ENCODE results near the gene DDIT4. TPM values are rescaled to one million over a fixed set of nuclear protein-coding genes. Genes with fewer than 3 reads are reported as not detected.
"Not testable (repeated sequence)": the region's sequence is repeated elsewhere in the genome, so short reads cannot be mapped to it uniquely, and the experiment has no call there.

Gene DDIT4
- total RNA-seq, 1 donor from 2014 or later: 280 TPM

DNA sequence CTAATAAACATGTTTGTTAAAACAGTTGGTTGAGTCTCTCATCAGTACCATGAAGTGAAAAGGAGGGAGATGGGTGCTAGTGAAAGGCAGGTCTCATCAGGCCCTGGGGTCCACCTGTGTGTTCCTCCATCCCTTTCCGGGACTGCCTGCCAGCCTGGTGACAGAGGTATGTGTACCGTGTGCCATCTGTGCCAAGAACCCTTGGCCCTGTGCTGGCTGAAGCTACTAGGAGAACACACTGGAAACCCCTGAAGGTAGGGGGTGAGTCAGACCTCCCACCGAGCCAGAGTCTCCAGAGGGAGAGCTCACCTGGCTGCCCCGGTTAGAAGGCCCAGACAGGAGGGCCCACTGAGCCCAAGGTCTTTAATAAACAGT is 2.3 kb downstream of the DDIT4 start:
- TF ChIP-seq, protein P1, sequence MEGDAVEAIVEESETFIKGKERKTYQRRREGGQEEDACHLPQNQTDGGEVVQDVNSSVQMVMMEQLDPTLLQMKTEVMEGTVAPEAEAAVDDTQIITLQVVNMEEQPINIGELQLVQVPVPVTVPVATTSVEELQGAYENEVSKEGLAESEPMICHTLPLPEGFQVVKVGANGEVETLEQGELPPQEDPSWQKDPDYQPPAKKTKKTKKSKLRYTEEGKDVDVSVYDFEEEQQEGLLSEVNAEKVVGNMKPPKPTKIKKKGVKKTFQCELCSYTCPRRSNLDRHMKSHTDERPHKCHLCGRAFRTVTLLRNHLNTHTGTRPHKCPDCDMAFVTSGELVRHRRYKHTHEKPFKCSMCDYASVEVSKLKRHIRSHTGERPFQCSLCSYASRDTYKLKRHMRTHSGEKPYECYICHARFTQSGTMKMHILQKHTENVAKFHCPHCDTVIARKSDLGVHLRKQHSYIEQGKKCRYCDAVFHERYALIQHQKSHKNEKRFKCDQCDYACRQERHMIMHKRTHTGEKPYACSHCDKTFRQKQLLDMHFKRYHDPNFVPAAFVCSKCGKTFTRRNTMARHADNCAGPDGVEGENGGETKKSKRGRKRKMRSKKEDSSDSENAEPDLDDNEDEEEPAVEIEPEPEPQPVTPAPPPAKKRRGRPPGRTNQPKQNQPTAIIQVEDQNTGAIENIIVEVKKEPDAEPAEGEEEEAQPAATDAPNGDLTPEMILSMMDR (IDR thresholded peaks at IDR 0.05; ENCODE audit: insufficient read depth, low read length, poor library complexity, severe bottlenecking): no peak
- DNase-seq (ENCODE audit: low read depth): no peak
- H3K4me3 ChIP-seq (ENCODE audit: low read depth, low read length): peak overlapping the region; percentile 86
- no peaks in the 10 kb centered on the region for H3K27me3 ChIP-seq (ENCODE audit: control insufficient read depth, insufficient read depth, low read length)
- H3K36me3 ChIP-seq (ENCODE audit: control insufficient read depth, insufficient read depth, low read length): peaks cover 6% of the 10 kb centered on the region

- TF ChIP-seq, protein P1 (IDR thresholded peaks at IDR 0.05; ENCODE audit: insufficient read depth, low read length, poor library complexity, severe bottlenecking): no peak
- Histone ChIP-seq H3K36me3 (ENCODE audit: control insufficient read depth, insufficient read depth, low read length) (peaks cover 6% of the 10 kb centered on the region), H3K27me3 (ENCODE audit: control insufficient read depth, insufficient read depth, low read length) (no peaks in the 10 kb centered on the region), H3K4me3 (ENCODE audit: low read depth, low read length) (peak overlapping the region; percentile 86)
- DNase-seq (ENCODE audit: low read depth): no peak
Observed at GRCh38 chr10:72276421-72277339, 3.0 kb downstream of the DDIT4 start.

GRCh38 chr10:72277340-72277995 is 3.7 kb downstream of the DDIT4 start:
- TF ChIP-seq, protein P1 (IDR thresholded peaks at IDR 0.05; ENCODE audit: insufficient read depth, low read length, poor library complexity, severe bottlenecking): no peak
- H3K36me3 ChIP-seq (ENCODE audit: control insufficient read depth, insufficient read depth, low read length): peaks cover 6% of the 10 kb centered on the region
- no peaks in the 10 kb centered on the region for H3K27me3 ChIP-seq (ENCODE audit: control insufficient read depth, insufficient read depth, low read length)
- no peak overlapping the region for H3K4me3 ChIP-seq (ENCODE audit: low read depth, low read length)
- no peak for DNase-seq (ENCODE audit: low read depth)

DNA sequence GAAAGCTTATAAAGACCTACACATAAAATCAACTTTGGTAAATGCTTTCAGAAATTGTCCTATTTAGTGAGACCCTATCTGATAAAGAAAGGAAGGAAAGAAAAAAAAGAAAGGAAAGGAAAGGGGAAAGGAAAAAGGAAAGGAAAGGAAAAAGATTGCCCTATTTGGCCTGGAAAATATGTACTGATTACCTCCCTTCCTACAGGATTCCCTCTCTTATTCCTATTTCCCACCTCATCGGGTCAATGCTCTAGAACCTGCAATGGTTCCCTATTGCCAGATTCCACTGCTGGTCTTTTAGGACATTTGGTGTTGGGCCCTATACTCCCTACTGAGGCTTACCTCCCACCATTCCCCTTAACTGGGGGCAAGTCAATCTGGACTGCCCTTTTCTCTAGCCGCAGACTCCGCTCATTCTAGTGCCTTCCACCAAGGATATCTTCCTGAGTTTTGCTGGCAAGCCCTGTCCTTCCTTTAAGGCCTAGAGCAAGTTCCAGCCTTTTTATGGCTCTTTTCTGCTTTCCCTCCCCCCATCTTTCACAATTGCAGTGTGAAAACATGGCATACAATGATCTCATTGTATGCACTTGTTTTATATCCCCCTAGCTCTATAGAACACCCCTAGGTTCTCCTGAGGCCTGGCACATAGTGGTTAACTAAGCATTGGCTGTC is 4.4 kb downstream of the DDIT4 start:
- DNase-seq (ENCODE audit: low read depth): no peak
- TF ChIP-seq, protein P1 (IDR thresholded peaks at IDR 0.05; ENCODE audit: insufficient read depth, low read length, poor library complexity, severe bottlenecking): no peak
- Histone ChIP-seq H3K27me3 (ENCODE audit: control insufficient read depth, insufficient read depth, low read length) (no peaks in the 10 kb centered on the region), H3K36me3 (ENCODE audit: control insufficient read depth, insufficient read depth, low read length) (peaks cover 6% of the 10 kb centered on the region), H3K4me3 (ENCODE audit: low read depth, low read length) (no peak overlapping the region)

DNA sequence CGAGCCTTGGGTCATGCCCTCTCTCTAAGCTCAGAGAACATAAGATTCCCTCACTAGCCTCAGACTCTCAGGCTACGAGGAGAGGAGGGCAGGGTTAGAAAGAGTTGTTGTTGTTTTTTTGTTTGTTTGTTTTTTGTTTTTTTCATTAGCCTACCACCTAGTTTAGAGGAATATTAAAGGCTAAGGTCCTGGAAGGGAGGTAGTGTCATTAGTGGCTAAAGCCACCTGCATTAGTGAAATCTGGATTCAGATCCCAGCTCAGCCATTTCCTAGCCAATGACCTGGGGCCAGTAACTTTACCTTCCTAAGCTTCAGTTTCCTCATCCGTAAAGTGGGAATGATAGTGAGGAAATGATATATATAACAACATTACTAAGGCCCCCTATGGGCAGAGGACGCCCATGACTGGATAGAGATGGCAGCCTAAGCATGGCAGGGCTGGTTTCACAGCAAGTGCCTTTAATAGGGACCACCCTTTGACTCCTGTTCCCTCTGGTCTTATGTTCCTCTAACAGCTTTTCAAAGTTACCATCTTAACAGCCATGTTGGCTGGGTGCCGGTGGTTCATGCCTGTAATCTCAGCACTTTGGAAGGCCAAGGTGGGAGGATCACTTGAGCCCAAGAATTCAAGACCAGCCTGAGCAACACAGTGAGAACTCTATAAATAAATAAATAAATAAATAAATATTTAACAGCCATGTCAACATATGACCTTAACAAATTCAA is 5.1 kb downstream of the DDIT4 start:
- H3K27me3 ChIP-seq (ENCODE audit: control insufficient read depth, insufficient read depth, low read length): no peaks in the 10 kb centered on the region
- DNase-seq (ENCODE audit: low read depth): no peak
- H3K4me3 ChIP-seq (ENCODE audit: low read depth, low read length): no peak overlapping the region
- H3K36me3 ChIP-seq (ENCODE audit: control insufficient read depth, insufficient read depth, low read length): peaks cover 6% of the 10 kb centered on the region
- TF ChIP-seq, protein P1 (IDR thresholded peaks at IDR 0.05; ENCODE audit: insufficient read depth, low read length, poor library complexity, severe bottlenecking): no peak

DNA sequence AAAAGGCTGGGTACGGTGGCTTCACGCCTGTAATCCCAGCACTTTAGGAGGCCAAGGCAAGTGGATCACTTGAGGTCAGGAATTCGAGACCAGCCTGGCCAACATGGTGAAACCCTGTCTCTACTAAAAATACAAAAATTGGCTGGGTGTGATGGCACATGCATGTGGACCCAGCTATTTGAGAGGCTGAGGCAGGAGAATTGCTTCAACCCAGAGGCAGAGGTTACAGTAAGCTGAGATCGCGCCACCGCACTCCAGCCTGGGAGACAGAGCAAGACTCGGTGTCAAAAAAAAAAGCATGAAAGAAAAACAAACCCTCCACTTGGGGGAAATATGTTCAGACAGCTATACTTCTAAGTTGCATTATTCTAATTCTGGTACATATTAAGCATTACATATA is 5.9 kb downstream of the DDIT4 start:
- H3K4me3 ChIP-seq (ENCODE audit: low read depth, low read length); DNase-seq (ENCODE audit: low read depth); H3K36me3 ChIP-seq (ENCODE audit: control insufficient read depth, insufficient read depth, low read length); H3K27me3 ChIP-seq (ENCODE audit: control insufficient read depth, insufficient read depth, low read length): not testable (repeated sequence)
